KBM-7 (cell line): ENCODE data around the gene NTS.

ENCODE experiments used
- DNase-seq: peaks from one replicate; pipeline ENCODE4 v3.0.0-alpha.2; 2015
- in situ Hi-C: fragments of 300-500 bp; cut with MboI; formaldehyde crosslinking; loops from 2 replicates; pipeline ENCODE4 v1.14.3; 2020; ENCODE audit warnings: low sequenced_read_pairs, low pct_unique_long_range_greater_than_20kb, mixed read lengths

Gene NTS

GRCh38 chr12:85883763-85884162 is 9.7 kb downstream of the NTS start:
- in situ Hi-C loops = no loop called here
- DNase-seq = no peak

GRCh38 chr12:85894653-85895052 is 20.6 kb downstream of the NTS start:
- DNase-seq = no peak
- in situ Hi-C loops = no loop called here

GRCh38 chr12:85920324-85920947 is 46.3 kb downstream of the NTS start:
- DNase-seq = peak; percentile 64
- in situ Hi-C loops = no loop called here

GRCh38 chr12:85923767-85924331 is 49.8 kb downstream of the NTS start:
- peak; percentile 26 for DNase-seq
- in situ Hi-C loops = no loop called here

GRCh38 chr12:85927166-85927565 is 53.1 kb downstream of the NTS start:
- in situ Hi-C loops = no loop called here
- DNase-seq = no peak
